ENCODE data around the gene RMDN2. TPM values are rescaled to one million over a fixed set of nuclear protein-coding genes. Genes with fewer than 3 reads are reported as not detected.
A peak's percentile ranks its signal among the peaks of the same experiment; 100 is the strongest.

The RMDN2 gene
- total RNA-seq, 1 experiment from 2014 or later, result 3.0 TPM

GRCh38 chr2:37982147-37982582 lies 57.1 kb downstream of the RMDN2 start:
- BruUV-seq (replicated peaks), result no TSS peak
- Histone ChIP-seq H3K36me3 (ENCODE audit: insufficient read depth, low read length, poor library complexity, severe bottlenecking) (no peaks in the 10 kb centered on the region), H3K27me3 (replicated peaks; ENCODE audit: insufficient read depth, low read depth, low read length, poor library complexity) (no peaks in the 10 kb centered on the region), H3K9me3 (ENCODE audit: low read depth, low read length, poor library complexity, severe bottlenecking) (no peaks in the 10 kb centered on the region), H3K4me3 (ENCODE audit: low read depth, low read length, poor library complexity, severe bottlenecking) (no peak overlapping the region), H3K27ac (ENCODE audit: low read depth, low read length, poor library complexity, severe bottlenecking) (no peak overlapping the region), H3K4me1 (ENCODE audit: insufficient read depth, low read length, poor library complexity, severe bottlenecking) (peaks cover 4% of the 10 kb centered on the region)
- DNase-seq (ENCODE audit: low spot score), result peak; percentile 82
- TF ChIP-seq EZH2 (IDR thresholded peaks at IDR 0.05; ENCODE audit: borderline replicate concordance, low read depth, low read length, poor library complexity, severe bottlenecking) (no peak), CTCF (conservative IDR thresholded peaks at IDR 0.05; ENCODE audit: low read depth, low read length) (peak; percentile 93)
- POLR2A ChIA-PET (ENCODE audit: low non-redundant PET), result no interaction called here
- CTCF ChIA-PET, result interaction anchor here (1.0 to 1.1 kb wide), 2 partner anchors 56 to 293 kb away, joined by 3 to 7 read pairs; no protein-coding TSS in a partner anchor
- intact Hi-C loops (cut with micrococcal nuclease; ENCODE audit: unreplicated experiment), result loop anchor here (2.0 kb wide), 2 partner anchors 133 to 295 kb away; no protein-coding TSS in a partner anchor

- intact Hi-C loops (cut with micrococcal nuclease; ENCODE audit: unreplicated experiment), result loop anchor here (2.0 kb wide), 2 partner anchors 132 to 294 kb away; no protein-coding TSS in a partner anchor
- DNase-seq (ENCODE audit: low spot score), result no peak
- Histone ChIP-seq H3K36me3 (ENCODE audit: insufficient read depth, low read length, poor library complexity, severe bottlenecking) (no peaks in the 10 kb centered on the region), H3K4me1 (ENCODE audit: insufficient read depth, low read length, poor library complexity, severe bottlenecking) (peaks cover 4% of the 10 kb centered on the region), H3K27me3 (replicated peaks; ENCODE audit: insufficient read depth, low read depth, low read length, poor library complexity) (no peaks in the 10 kb centered on the region), H3K27ac (ENCODE audit: low read depth, low read length, poor library complexity, severe bottlenecking) (no peak overlapping the region), H3K9me3 (ENCODE audit: low read depth, low read length, poor library complexity, severe bottlenecking) (no peaks in the 10 kb centered on the region), H3K4me3 (ENCODE audit: low read depth, low read length, poor library complexity, severe bottlenecking) (no peak overlapping the region)
- ChIA-PET CTCF (interaction anchor here (1.1 kb wide), 1 partner anchor 292 kb away, joined by 7 read pairs; no protein-coding TSS in a partner anchor), POLR2A (ENCODE audit: low non-redundant PET) (no interaction called here)
- no TSS peak for BruUV-seq (replicated peaks)
- TF ChIP-seq EZH2 (IDR thresholded peaks at IDR 0.05; ENCODE audit: borderline replicate concordance, low read depth, low read length, poor library complexity, severe bottlenecking) (no peak), CTCF (conservative IDR thresholded peaks at IDR 0.05; ENCODE audit: low read depth, low read length) (no peak)
Observed at GRCh38 chr2:37982847-37983246, 57.8 kb downstream of the RMDN2 start.

GRCh38 chr2:37983719-37984118 lies 58.6 kb downstream of the RMDN2 start:
- no peaks in the 10 kb centered on the region for H3K27me3 ChIP-seq (replicated peaks; ENCODE audit: insufficient read depth, low read depth, low read length, poor library complexity)
- no peaks in the 10 kb centered on the region for H3K36me3 ChIP-seq (ENCODE audit: insufficient read depth, low read length, poor library complexity, severe bottlenecking)
- POLR2A ChIA-PET (ENCODE audit: low non-redundant PET), result no interaction called here
- no TSS peak for BruUV-seq (replicated peaks)
- CTCF ChIA-PET, result interaction anchor here (1.1 kb wide), 1 partner anchor 291 kb away, joined by 4 read pairs; no protein-coding TSS in a partner anchor
- intact Hi-C loops (cut with micrococcal nuclease; ENCODE audit: unreplicated experiment), result loop anchor here (2.0 kb wide), 2 partner anchors 131 to 293 kb away; no protein-coding TSS in a partner anchor
- TF ChIP-seq EZH2 (IDR thresholded peaks at IDR 0.05; ENCODE audit: borderline replicate concordance, low read depth, low read length, poor library complexity, severe bottlenecking) (no peak), CTCF (conservative IDR thresholded peaks at IDR 0.05; ENCODE audit: low read depth, low read length) (no peak)
- no peak overlapping the region for H3K27ac ChIP-seq (ENCODE audit: low read depth, low read length, poor library complexity, severe bottlenecking)
- no peak for DNase-seq (ENCODE audit: low spot score)
- peaks cover 4% of the 10 kb centered on the region for H3K4me1 ChIP-seq (ENCODE audit: insufficient read depth, low read length, poor library complexity, severe bottlenecking)
- H3K4me3 ChIP-seq (ENCODE audit: low read depth, low read length, poor library complexity, severe bottlenecking), result no peak overlapping the region
- no peaks in the 10 kb centered on the region for H3K9me3 ChIP-seq (ENCODE audit: low read depth, low read length, poor library complexity, severe bottlenecking)

Data from A673 (cell line).